ENCODE results near the gene PTPRM.

PTPRM gene

GRCh38 chr18:7566567-7567473 is at the start of gene PTPRM:
PTPRM (plus strand) TSS chr18:7567316; CDS start chr18:7567819, 503 bp downstream.
- H3K4me3 Mint-ChIP-seq, result no peak within 1 kb of the TSS
- DNase-seq (peak; percentile 56), ATAC-seq (peak; percentile 88)
- H3K4me1 Mint-ChIP-seq, result peaks cover 3% of the 10 kb centered on the region
- peaks cover 47% of the 10 kb centered on the region for H3K27me3 Mint-ChIP-seq
- H3K36me3 Mint-ChIP-seq (ENCODE audit: low read depth), result no peaks in the 10 kb centered on the region
- no peak within 1 kb of the TSS for H3K27ac Mint-ChIP-seq
- no peaks in the 10 kb centered on the region for H3K9me3 Mint-ChIP-seq

DNA sequence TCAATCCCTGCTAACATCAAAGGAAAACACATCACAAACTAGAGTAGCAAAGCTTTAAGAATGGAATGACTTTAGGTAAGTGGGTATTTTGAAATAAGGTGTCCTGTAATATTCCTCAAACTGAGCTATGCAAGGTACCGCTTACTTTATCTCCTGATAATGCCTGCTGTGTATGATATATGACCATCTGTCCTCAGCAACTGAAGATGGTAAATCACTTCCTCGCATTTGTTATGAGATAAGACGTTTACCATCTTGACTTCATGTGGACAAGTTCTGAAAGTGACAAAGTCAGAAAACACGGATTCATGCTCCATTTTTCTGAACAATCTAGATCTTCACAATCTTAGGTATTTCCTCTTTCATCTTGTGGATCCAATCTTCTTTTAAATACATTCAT is 49.3 kb upstream of the PTPRM start:
- H3K27ac Mint-ChIP-seq, result no peak overlapping the region
- no peaks in the 10 kb centered on the region for H3K4me1 Mint-ChIP-seq
- H3K36me3 Mint-ChIP-seq (ENCODE audit: low read depth), result no peaks in the 10 kb centered on the region
- H3K27me3 Mint-ChIP-seq, result no peaks in the 10 kb centered on the region
- H3K9me3 Mint-ChIP-seq, result no peaks in the 10 kb centered on the region
- H3K4me3 Mint-ChIP-seq, result no peak overlapping the region
- ATAC-seq (no peak), DNase-seq (no peak)

DNA sequence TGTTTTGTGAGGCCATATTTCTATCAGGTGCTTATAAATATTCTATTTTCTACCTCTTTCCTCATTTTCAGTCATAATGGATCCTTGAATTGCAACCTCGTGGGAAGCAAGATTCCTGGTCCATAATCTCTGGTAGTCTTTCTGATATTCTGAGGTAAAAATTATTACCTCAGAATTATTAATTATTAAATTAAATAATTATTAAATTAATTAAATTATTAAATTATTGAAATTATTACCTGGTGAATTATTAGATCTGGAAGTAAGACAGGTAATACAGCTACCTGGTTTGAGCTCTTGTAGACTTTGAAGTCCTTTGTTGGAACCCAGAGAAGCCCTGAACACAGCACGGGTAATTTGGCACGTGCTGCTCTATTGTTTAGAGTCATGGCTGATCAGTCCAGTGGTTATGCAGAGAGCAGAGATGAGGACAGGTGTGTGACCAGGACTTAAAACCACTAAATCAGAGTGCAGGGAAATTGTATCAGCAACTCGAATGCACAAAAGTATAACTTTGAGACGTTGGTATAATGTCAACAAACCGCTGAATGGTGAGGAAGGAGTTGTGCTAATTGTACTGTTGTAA is 46.8 kb upstream of the PTPRM start:
- ATAC-seq (no peak), DNase-seq (no peak)
- H3K4me3 Mint-ChIP-seq, result no peak overlapping the region
- no peaks in the 10 kb centered on the region for H3K36me3 Mint-ChIP-seq (ENCODE audit: low read depth)
- H3K27me3 Mint-ChIP-seq, result no peaks in the 10 kb centered on the region
- no peaks in the 10 kb centered on the region for H3K4me1 Mint-ChIP-seq
- no peak overlapping the region for H3K27ac Mint-ChIP-seq
- no peaks in the 10 kb centered on the region for H3K9me3 Mint-ChIP-seq

GRCh38 chr18:7521226-7521856 is 45.8 kb upstream of the PTPRM start:
- Mint-ChIP-seq H3K36me3 (ENCODE audit: low read depth) (no peaks in the 10 kb centered on the region), H3K4me1 (no peaks in the 10 kb centered on the region), H3K27me3 (no peaks in the 10 kb centered on the region), H3K27ac (no peak overlapping the region), H3K9me3 (no peaks in the 10 kb centered on the region), H3K4me3 (no peak overlapping the region)
- no peak for ATAC-seq
- DNase-seq, result no peak

DNA sequence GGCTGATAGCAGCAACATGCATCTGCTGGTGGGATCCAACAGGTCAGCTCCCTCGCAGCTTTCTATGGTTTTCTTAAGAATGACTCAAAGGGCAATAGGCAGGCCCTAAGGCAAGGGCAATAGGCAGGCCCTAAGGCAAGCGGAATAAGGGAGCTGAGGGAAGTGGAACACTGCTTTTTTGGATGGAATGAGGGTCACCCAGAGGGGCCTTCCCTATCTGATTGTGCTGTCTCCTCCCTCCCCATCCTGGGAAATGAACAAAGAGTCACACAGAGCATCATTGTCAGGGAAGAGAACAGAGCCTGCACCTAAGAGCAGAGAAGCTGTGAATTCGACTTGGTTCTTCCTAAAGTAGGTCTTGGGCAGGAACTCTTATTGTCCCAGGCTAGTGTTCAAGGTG is 43.3 kb upstream of the PTPRM start:
- Mint-ChIP-seq H3K27ac (no peak overlapping the region), H3K27me3 (no peaks in the 10 kb centered on the region)
- no peak for ATAC-seq

DNA sequence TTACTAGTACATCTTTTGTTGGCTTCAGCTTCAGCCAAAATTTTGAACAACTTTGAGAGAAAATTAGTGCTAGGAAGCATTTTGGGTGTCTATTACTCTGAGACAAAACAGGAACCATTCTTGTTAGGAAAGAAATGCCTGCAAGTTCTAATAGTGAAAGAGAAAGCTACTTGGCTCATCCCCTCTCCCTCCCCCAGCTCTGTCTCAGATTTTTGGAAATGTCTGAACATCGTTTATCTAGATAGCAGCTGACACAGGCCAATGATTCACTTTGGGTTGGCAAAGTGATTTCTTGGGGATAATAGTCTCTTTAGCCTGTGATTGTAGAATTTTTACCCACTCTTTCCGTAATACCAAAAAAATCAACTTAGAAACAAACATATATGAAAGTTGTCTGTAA is 42.3 kb upstream of the PTPRM start:
- ATAC-seq (no peak), DNase-seq (no peak)
- H3K27me3 Mint-ChIP-seq, result no peaks in the 10 kb centered on the region
- no peak overlapping the region for H3K27ac Mint-ChIP-seq
- no peaks in the 10 kb centered on the region for H3K4me1 Mint-ChIP-seq
- no peak overlapping the region for H3K4me3 Mint-ChIP-seq
- H3K36me3 Mint-ChIP-seq (ENCODE audit: low read depth), result no peaks in the 10 kb centered on the region
- H3K9me3 Mint-ChIP-seq, result peaks cover 9% of the 10 kb centered on the region

More for the DNA sequence above, 43.3 kb upstream of the PTPRM start:
- H3K9me3 Mint-ChIP-seq, result peaks cover 8% of the 10 kb centered on the region
- H3K36me3 Mint-ChIP-seq (ENCODE audit: low read depth), result no peaks in the 10 kb centered on the region
- no peaks in the 10 kb centered on the region for H3K4me1 Mint-ChIP-seq
- H3K4me3 Mint-ChIP-seq, result no peak overlapping the region
- DNase-seq, result no peak

DNA sequence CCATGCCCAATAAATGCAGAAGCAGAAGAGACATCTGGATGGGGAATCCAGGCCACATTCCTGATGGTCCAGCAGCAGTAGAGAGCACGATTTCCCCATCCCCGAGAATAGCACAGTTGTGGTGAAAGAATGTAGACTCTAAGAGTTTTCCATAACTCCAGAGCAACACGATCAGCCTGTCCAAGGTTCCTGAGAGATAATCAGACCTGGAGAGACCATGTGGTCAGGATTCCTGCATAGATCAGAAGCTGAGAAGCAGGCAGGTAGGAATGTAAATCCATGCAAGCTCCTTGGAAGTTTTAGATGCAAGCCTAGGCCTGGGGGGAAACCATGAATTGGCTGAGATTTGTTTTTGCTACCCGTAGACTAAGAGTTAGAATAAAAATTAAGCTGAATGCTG is 34.2 kb upstream of the PTPRM start:
- DNase-seq (no peak), ATAC-seq (no peak)
- Mint-ChIP-seq H3K36me3 (ENCODE audit: low read depth) (no peaks in the 10 kb centered on the region), H3K27me3 (no peaks in the 10 kb centered on the region), H3K4me3 (no peak overlapping the region), H3K9me3 (peaks cover 5% of the 10 kb centered on the region), H3K27ac (no peak overlapping the region), H3K4me1 (no peaks in the 10 kb centered on the region)

GRCh38 chr18:7535436-7536205 is 31.5 kb upstream of the PTPRM start:
- no peaks in the 10 kb centered on the region for H3K4me1 Mint-ChIP-seq
- no peaks in the 10 kb centered on the region for H3K9me3 Mint-ChIP-seq
- ATAC-seq, result no peak
- DNase-seq, result no peak
- no peaks in the 10 kb centered on the region for H3K36me3 Mint-ChIP-seq (ENCODE audit: low read depth)
- H3K27me3 Mint-ChIP-seq, result no peaks in the 10 kb centered on the region
- H3K4me3 Mint-ChIP-seq, result no peak overlapping the region
- H3K27ac Mint-ChIP-seq, result no peak overlapping the region

DNA sequence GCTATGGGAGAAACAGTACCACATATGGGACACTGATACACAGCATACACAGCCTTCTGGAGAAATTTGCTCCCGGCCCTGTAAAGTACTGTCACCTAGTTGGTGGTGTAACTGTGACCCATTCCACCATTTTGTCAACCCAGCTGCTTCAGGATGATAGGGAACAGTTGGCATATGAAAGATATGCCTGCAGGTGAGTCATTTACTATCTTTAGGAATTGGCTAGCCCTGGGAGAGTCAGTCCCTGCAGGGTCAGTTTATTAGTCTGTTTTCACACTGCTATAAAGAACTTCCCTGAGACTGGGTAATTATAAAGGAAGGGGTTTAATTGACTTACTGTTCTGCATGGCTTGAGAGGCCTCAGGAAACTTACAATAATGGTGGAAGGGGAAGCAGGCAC is 30.0 kb upstream of the PTPRM start:
- Mint-ChIP-seq H3K9me3 (no peaks in the 10 kb centered on the region), H3K27me3 (no peaks in the 10 kb centered on the region), H3K27ac (no peak overlapping the region), H3K4me3 (no peak overlapping the region), H3K4me1 (no peaks in the 10 kb centered on the region), H3K36me3 (ENCODE audit: low read depth) (no peaks in the 10 kb centered on the region)
- ATAC-seq, result no peak
- no peak for DNase-seq

DNA sequence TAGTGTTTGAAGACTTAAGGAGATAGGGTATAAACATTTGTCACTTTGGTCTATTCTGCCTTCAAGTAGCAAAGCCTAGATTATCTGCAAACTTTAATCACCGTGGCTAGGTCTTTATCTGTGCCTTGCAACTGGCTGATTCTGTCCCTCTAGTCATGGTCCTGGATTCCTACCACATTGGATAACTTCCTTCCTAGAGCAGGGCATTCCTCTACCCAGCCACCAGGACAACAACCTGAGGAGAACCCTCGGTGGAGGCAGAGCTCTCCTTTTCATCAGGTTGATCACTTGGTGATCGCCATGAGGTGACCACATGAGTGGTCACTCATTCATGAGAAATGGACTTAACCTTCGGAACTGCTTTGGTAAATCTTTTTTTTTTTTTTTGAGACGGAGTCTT is 25.3 kb upstream of the PTPRM start:
- H3K27ac Mint-ChIP-seq, result no peak overlapping the region
- H3K27me3 Mint-ChIP-seq, result no peaks in the 10 kb centered on the region
- no peaks in the 10 kb centered on the region for H3K4me1 Mint-ChIP-seq
- no peaks in the 10 kb centered on the region for H3K36me3 Mint-ChIP-seq (ENCODE audit: low read depth)
- ATAC-seq, result no peak
- DNase-seq, result no peak
- H3K4me3 Mint-ChIP-seq, result no peak overlapping the region
- H3K9me3 Mint-ChIP-seq, result no peaks in the 10 kb centered on the region

GRCh38 chr18:7544686-7545085 is 22.4 kb upstream of the PTPRM start:
- Mint-ChIP-seq H3K36me3 (ENCODE audit: low read depth) (no peaks in the 10 kb centered on the region), H3K4me3 (no peak overlapping the region), H3K27ac (no peak overlapping the region), H3K27me3 (no peaks in the 10 kb centered on the region), H3K9me3 (no peaks in the 10 kb centered on the region), H3K4me1 (no peaks in the 10 kb centered on the region)
- ATAC-seq (no peak), DNase-seq (no peak)

DNA sequence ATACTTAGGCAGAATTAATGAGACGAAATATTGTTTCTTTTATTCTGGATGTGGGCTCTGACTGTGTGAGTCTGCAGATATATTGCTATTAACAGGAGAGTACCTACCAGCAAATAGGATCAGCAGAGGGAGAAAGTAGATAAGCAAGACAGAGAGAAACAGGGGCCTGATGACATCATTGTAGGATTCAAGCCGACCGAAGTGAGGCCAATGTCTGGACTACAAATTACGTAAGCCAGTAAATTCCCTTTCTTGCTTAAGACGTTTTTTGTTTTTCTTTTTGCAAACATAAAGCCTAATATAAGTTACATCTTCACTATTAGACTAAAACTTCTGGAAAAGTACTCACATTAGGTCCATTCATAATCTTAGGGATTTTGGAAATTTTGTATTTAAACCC is 21.4 kb upstream of the PTPRM start:
- Mint-ChIP-seq H3K36me3 (ENCODE audit: low read depth) (no peaks in the 10 kb centered on the region), H3K9me3 (no peaks in the 10 kb centered on the region), H3K27ac (no peak overlapping the region), H3K4me1 (no peaks in the 10 kb centered on the region), H3K4me3 (no peak overlapping the region), H3K27me3 (no peaks in the 10 kb centered on the region)
- DNase-seq (no peak), ATAC-seq (no peak)

DNA sequence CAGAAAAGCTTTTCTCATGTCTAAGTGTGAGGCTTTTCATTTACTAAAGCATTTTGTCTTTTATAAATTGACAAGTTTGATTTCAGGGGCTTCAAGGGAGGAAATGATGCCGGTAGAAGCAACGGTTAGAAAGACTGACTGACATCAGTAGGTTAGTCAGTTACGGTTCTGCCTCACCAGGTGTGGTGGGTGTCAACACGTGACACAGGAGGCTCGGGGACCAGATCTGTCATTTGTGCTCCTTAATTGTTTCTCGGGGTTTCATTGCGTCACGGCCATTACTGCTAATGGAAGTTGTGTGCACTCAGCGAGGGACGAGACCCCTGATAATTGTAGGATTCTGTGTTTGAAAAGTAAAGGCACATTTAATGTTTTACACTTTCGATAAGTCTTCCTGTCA is 18.9 kb upstream of the PTPRM start:
- Mint-ChIP-seq H3K27ac (no peak overlapping the region), H3K9me3 (no peaks in the 10 kb centered on the region), H3K27me3 (no peaks in the 10 kb centered on the region), H3K4me3 (no peak overlapping the region), H3K4me1 (no peaks in the 10 kb centered on the region), H3K36me3 (ENCODE audit: low read depth) (no peaks in the 10 kb centered on the region)
- no peak for ATAC-seq
- no peak for DNase-seq

GRCh38 chr18:7548721-7549120 is 18.4 kb upstream of the PTPRM start:
- DNase-seq, result no peak
- Mint-ChIP-seq H3K27me3 (no peaks in the 10 kb centered on the region), H3K9me3 (no peaks in the 10 kb centered on the region), H3K36me3 (ENCODE audit: low read depth) (no peaks in the 10 kb centered on the region), H3K4me1 (no peaks in the 10 kb centered on the region), H3K4me3 (no peak overlapping the region), H3K27ac (no peak overlapping the region)
- no peak for ATAC-seq

Data from activated naive CD8-positive, alpha-beta T cell treated with anti-CD3 and anti-CD28 coated beads, Interleukin-2, amount 50 U/mL, for 24 hours (primary cell).